Large intestine (tissue), 3 donors: ENCODE measurements around the gene ARHGAP40. TPM values are rescaled to one million over a fixed set of nuclear protein-coding genes. Genes with fewer than 3 reads are reported as not detected.

Experiments
- DNase-seq, 2 donors: peaks; one replicate each; pipeline versions ENCODE4 v3.0.0 to v3.0.0-alpha.2; 2013
- H3K27ac ChIP-seq: one replicate; pipeline ENCODE4 v1.5.1; 2013; ENCODE audit warnings: low read length
- H3K27me3 ChIP-seq: 2 replicates; pipeline ENCODE4 v1.6.1; 2013; ENCODE audit warnings: low read length; ENCODE audit not compliant: control insufficient read depth, insufficient read depth
- H3K36me3 ChIP-seq: 2 replicates; pipeline ENCODE4 v1.6.1; 2013; ENCODE audit warnings: low read length; ENCODE audit not compliant: control insufficient read depth, insufficient read depth
- H3K4me1 ChIP-seq: one replicate; pipeline ENCODE4 v1.6.1; 2013; ENCODE audit warnings: low read length; ENCODE audit not compliant: control insufficient read depth, insufficient read depth
- H3K4me3 ChIP-seq: one replicate; pipeline ENCODE4 v1.5.1; 2013; ENCODE audit warnings: low read length
- H3K9me3 ChIP-seq: one replicate; pipeline ENCODE4 v1.6.1; 2013; ENCODE audit warnings: mild to moderate bottlenecking, low read depth, low read length, moderate library complexity; ENCODE audit not compliant: control insufficient read depth
- WGBS: methylation state at CpG from one replicate; pipeline ENCODE4 v1.1.5; 2013; ENCODE audit warnings: low lambda C conversion rate; ENCODE audit not compliant: insufficient coverage; 5-methylcytosine and 5-hydroxymethylcytosine counted together
- polyA plus RNA-seq: library from polyadenylated mRNA; unstranded; fragments of 120-200 nt; gene quantifications from one replicate; pipeline ENCODE4 v1.2.1, GENCODE V29; 2013

ARHGAP40 gene
- polyA plus RNA-seq, 1 donor, result not detected

- Histone ChIP-seq H3K36me3 (no peaks in the 10 kb centered on the region), H3K4me1 (no peaks in the 10 kb centered on the region), H3K27me3 (peaks cover 6% of the 10 kb centered on the region), H3K9me3 (no peaks in the 10 kb centered on the region), H3K4me3 (no peak overlapping the region), H3K27ac (no peak overlapping the region)
- no CpG with 5 or more reads among the region's 11 CpGs for WGBS
- DNase-seq, result no peak
Observed at GRCh38 chr20:38665506-38666285, 64.1 kb downstream of the ARHGAP40 start.

GRCh38 chr20:38667417-38667956 lies 65.9 kb downstream of the ARHGAP40 start:
- Histone ChIP-seq H3K27ac (no peak overlapping the region), H3K4me3 (no peak overlapping the region), H3K36me3 (no peaks in the 10 kb centered on the region), H3K9me3 (no peaks in the 10 kb centered on the region), H3K27me3 (peaks cover 22% of the 10 kb centered on the region), H3K4me1 (no peaks in the 10 kb centered on the region)
- DNase-seq, result no peak
- WGBS, result 20% methylated on average over 1 of the region's 6 CpGs

GRCh38 chr20:38669688-38670087 lies 68.1 kb downstream of the ARHGAP40 start:
- H3K4me1 ChIP-seq, result peaks cover 4% of the 10 kb centered on the region
- no peaks in the 10 kb centered on the region for H3K36me3 ChIP-seq
- no peak overlapping the region for H3K4me3 ChIP-seq
- no peak overlapping the region for H3K27ac ChIP-seq
- H3K9me3 ChIP-seq, result no peaks in the 10 kb centered on the region
- H3K27me3 ChIP-seq, result peaks cover 41% of the 10 kb centered on the region
- no peak for DNase-seq

GRCh38 chr20:38670786-38671185 lies 69.2 kb downstream of the ARHGAP40 start:
- DNase-seq, result no peak
- no peak overlapping the region for H3K27ac ChIP-seq
- no peaks in the 10 kb centered on the region for H3K36me3 ChIP-seq
- H3K27me3 ChIP-seq, result peaks cover 48% of the 10 kb centered on the region
- no peaks in the 10 kb centered on the region for H3K9me3 ChIP-seq
- no peak overlapping the region for H3K4me3 ChIP-seq
- peaks cover 4% of the 10 kb centered on the region for H3K4me1 ChIP-seq
- no CpG with 5 or more reads among the region's 3 CpGs for WGBS

GRCh38 chr20:38671186-38671585 lies 69.6 kb downstream of the ARHGAP40 start:
- no peak for DNase-seq
- Histone ChIP-seq H3K4me1 (peaks cover 4% of the 10 kb centered on the region), H3K4me3 (no peak overlapping the region), H3K9me3 (no peaks in the 10 kb centered on the region), H3K36me3 (no peaks in the 10 kb centered on the region), H3K27me3 (peaks cover 48% of the 10 kb centered on the region), H3K27ac (no peak overlapping the region)
- WGBS, result no CpG with 5 or more reads among the region's 6 CpGs

GRCh38 chr20:38671701-38672292 lies 70.2 kb downstream of the ARHGAP40 start:
- no peak overlapping the region for H3K27ac ChIP-seq
- DNase-seq, result no peak
- H3K4me3 ChIP-seq, result no peak overlapping the region
- no peaks in the 10 kb centered on the region for H3K36me3 ChIP-seq
- H3K27me3 ChIP-seq, result peaks cover 50% of the 10 kb centered on the region
- WGBS, result 20% methylated on average over 1 of the region's 4 CpGs
- H3K4me1 ChIP-seq, result peaks cover 4% of the 10 kb centered on the region
- no peaks in the 10 kb centered on the region for H3K9me3 ChIP-seq

- Histone ChIP-seq H3K27me3 (peaks cover 50% of the 10 kb centered on the region), H3K36me3 (no peaks in the 10 kb centered on the region), H3K27ac (no peak overlapping the region), H3K4me1 (peaks cover 4% of the 10 kb centered on the region), H3K4me3 (no peak overlapping the region), H3K9me3 (no peaks in the 10 kb centered on the region)
- DNase-seq, result no peak
- no CpG with 5 or more reads among the region's 3 CpGs for WGBS
Observed at GRCh38 chr20:38672504-38672903, 70.9 kb downstream of the ARHGAP40 start.

- no CpG with 5 or more reads among the region's 5 CpGs for WGBS
- no peaks in the 10 kb centered on the region for H3K9me3 ChIP-seq
- no peak overlapping the region for H3K4me3 ChIP-seq
- H3K4me1 ChIP-seq, result peaks cover 4% of the 10 kb centered on the region
- H3K27me3 ChIP-seq, result peaks cover 50% of the 10 kb centered on the region
- no peak for DNase-seq
- no peaks in the 10 kb centered on the region for H3K36me3 ChIP-seq
- H3K27ac ChIP-seq, result no peak overlapping the region
Observed at GRCh38 chr20:38673261-38673660, 71.7 kb downstream of the ARHGAP40 start.

GRCh38 chr20:38673725-38674091 lies 72.1 kb downstream of the ARHGAP40 start:
- Histone ChIP-seq H3K4me3 (peak overlapping the region; percentile 42), H3K4me1 (peaks cover 4% of the 10 kb centered on the region), H3K27ac (no peak overlapping the region), H3K36me3 (no peaks in the 10 kb centered on the region), H3K9me3 (no peaks in the 10 kb centered on the region), H3K27me3 (peaks cover 50% of the 10 kb centered on the region)
- WGBS, result no CpG with 5 or more reads among the region's 13 CpGs
- peak in 1 of 2 donors; percentile 14 for DNase-seq

- peaks cover 50% of the 10 kb centered on the region for H3K27me3 ChIP-seq
- no CpG with 5 or more reads among the region's 75 CpGs for WGBS
Observed at GRCh38 chr20:38674092-38674764, 72.6 kb downstream of the ARHGAP40 start.

More at GRCh38 chr20:38674092-38674764, 72.6 kb downstream of the ARHGAP40 start:
- H3K36me3 ChIP-seq, result no peaks in the 10 kb centered on the region
- peak; percentile 19 to 21 for DNase-seq
- H3K4me1 ChIP-seq, result peaks cover 4% of the 10 kb centered on the region
- H3K27ac ChIP-seq, result no peak overlapping the region
- H3K9me3 ChIP-seq, result no peaks in the 10 kb centered on the region
- H3K4me3 ChIP-seq, result peak overlapping the region; percentile 42
